ENCODE measurements around the gene ZMIZ1.

Gene ZMIZ1

DNA sequence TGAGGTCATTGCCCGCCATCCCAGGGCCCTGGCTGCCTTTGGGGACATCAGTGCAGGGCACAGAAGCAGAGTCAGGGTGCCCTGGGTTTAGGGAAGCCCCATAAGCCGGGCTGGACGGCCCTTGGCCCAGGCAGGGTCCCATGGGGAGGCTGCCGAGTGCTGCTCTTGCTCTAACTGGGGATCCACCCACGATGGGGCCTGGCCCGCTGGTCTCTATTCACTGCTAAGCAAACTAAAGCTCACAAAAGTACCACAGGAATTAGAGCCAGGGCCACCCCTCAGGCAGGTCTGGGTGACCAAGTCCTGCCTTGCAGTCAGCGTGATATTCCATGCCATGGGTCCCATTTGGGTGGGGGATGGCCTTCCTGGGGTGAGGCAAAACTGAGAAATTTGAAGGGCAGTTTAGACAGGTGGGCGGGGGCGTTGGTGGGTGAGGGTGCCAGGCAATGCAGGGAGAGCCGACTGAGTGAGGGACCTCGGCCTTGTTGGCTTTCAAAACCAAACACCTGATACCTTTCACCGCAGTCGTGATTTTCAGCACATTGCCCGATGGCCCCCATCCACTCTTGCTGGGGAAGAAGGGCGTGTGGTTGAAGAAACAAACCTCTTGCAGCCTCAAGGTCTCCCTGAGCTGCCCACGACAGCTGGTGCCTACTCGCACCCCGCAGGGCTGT, 185.7 kb downstream of the ZMIZ1 start:
- no peak for DNase-seq

DNA sequence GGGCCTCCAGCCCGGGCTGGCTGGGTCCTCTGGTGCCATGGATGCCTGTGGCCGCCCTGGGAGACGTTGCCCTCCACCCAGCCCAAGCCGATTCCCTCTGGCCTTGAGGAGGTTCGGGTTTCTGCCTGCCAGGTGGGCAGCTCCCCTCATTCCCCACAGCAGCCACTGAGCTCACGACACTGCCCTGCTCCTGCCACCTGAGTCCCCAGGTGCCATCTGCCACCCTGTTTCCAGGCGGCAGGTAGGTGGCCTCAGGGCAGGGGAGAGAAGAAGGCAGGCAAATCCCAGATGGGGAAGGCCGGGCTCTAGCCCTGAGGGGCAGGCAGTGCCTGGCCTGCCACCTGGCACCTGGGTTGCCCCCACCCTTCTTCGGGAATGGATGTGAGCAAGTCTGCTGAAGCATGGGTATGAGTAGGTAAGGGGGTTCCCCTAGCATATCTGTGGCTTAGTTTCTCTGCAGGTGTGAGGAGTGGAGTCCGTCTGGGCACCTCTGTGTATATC, 186.3 kb downstream of the ZMIZ1 start:
- DNase-seq, result no peak

DNA sequence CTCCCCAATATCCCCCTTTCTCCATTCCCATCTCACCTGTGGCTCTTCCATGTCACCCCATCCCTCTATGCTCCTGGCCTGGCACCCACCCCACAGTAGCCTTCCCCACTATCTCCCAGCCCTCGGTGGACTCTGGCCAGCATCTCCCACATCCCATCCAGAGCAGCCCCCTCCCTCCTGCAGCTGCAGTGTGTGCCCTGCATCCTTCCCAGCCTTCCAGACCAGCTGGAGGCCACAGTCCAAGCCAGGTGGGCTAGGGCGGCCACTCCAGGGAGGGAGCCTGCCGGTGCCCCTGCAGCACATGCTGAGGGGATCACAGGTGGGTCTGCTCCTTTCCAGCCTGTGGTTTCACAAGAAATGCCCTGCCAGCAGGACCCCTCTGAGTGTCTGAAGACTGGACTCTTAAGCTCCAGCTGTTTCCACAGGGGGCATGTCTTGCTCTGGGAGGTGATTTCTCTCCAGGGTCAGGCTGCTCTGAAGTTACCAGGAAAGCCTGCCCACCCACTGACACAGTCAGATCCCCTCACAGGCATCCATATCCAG, 187.6 kb downstream of the ZMIZ1 start:
- no peak for DNase-seq

DNA sequence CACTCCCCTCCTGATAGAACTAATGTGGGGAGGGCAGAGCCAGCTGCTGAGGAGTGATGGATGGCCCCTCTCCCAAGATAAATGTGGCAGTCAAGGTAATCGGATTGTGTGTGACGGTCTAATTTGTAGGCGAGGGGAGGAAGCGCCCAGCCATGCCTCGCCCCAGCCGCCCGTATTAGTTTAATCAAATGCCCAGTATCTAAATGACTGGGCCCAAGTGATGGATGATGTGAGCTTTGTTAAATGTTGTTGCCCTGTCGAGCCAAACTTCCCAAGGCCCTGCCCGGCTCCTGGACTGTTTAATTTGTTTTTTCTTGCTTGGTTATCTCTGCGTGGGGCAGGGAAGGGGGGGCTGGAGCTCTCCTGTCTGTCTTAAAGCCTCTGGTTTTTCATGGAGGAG, 190.1 kb downstream of the ZMIZ1 start:
- DNase-seq, result no peak

DNA sequence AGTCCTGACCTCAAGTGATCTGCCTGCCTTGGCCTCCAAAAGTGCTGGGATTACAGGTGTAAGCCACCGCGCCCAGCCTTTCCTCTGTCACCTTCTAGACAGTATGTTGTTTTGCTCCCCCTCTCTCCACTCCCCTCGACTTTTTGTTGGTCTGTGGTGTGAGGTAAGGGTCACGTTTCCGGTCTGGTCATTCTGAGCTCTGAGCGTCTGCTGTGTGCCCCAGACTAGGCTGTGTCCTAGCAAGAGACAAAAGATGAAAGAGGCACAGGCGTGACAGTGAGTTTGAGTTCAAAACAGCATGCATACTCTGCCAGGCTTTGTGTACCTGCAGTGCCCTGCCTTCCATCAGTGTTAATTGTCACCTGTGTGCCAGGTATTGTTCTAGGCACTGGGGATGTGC, 191.1 kb downstream of the ZMIZ1 start:
- DNase-seq, result no peak

DNA sequence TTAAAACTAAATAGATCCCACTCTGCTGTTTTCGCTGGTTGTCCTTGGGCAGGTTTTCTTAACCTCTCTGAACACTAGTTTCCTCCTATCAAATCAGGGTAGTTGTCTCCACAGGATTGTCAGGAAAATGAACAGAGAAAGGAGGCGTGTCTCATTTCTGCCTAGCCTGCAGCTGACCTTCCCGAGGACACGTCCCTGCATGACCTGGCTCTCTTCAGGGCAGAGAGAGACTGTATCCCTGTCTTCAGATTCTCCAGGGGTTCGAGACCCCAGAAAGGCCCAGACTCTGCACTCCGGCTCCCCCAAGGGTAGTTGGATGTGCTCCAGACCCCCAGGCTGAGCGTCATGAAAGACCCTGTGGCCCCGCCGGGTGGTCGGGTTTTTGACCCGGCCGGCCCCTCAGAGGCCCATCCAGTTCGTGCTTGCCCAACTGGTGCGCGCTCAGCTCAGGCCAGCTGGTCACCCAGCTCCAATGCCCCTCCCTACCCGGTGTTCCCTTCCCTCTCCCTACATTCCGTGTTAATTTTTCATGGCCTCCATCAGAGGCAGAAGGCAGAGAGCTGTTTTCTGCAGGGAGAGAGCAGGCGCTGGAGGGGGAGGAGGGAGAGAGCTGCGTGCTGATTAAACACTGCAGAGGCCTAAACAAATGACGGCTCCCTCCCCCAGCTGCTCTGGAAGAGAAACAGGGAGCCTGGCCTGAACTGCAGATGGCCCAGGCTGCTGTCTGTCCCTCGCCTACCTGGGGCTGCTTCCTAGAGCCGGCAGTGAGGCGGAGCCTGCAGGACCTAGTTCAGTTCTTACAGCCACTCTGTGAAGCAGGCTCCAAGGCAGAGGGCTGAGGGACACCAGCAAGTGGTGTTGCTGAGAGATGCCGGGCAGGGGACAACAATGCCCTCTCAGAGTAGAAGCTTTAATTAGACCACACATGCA, 192.3 kb downstream of the ZMIZ1 start:
- DNase-seq, result no peak

DNA sequence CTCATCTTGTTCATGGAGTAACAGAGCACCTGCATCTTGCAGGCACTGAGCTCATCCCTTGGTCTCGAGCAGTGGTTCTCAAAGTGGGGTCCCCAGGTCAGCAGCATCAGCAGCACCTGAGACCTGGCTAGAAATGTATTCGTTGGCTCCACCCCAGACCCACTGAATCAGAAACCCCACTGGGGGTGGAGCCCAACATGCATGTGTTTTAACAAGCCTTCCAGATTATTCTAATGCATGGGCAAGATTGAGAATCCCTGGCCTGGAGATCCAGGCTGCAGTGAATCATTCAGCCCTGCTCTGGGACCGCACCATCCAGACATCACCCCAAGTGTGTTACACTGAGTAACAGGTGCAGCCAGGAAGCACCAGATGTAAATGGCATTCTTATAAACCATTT, 193.4 kb downstream of the ZMIZ1 start:
- no peak for DNase-seq

DNA sequence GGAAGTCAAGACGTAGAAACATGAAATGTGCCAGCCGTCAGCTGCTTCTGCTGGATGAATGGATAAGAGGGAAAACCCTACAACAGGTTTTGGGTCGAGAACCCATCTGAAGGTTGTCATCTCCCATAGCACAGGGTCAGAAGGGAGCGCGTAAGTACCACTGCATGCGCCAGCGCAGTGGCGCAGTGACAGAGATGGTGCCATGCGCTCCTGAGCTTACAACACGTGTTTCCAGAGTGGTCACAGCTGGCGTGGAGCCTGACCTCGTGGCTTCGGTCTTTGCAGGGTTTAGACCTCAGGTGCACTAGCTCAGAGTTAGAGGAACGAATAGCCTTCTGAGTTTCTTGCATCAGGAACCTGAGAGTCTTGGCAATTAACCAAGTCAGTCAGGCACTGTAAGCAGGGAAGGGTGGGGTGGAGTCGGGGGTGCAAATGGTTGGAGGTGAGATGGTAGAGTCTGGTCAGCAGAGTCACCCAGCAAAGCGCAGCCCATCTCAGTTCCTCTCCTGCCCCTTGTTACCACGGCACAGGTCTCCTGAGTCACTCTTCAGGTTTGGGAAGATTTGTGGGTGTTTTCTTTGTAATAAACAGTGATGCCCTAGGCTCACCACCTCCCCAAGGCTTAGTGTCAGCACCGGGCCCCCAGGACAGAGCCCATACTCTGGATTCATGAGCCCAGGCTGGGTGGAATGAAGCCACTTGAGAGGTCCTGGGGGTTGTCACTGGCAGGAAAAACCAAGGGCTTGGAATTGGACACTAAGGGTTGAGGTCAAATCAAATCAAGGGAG, 194.4 kb downstream of the ZMIZ1 start:
- DNase-seq, result no peak

DNA sequence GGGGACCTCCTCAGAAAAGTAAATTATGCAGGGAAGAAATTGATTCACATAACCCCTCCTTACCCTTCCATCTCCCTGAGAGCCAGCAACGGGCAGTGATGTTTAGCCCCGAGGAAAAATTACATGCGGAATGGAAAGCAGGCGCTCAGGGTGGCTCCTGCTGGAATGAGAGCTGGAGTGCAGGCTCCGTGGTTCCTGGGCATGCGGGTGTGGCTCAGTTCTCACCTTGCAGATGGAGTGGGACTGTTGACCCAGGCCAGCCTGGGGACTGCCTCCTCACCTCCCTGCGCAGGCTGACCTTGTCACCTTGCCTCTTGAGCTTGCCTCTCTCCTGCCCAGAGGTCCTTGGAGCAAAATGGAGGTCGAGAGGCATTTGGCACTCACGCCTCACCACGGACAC, 195.2 kb downstream of the ZMIZ1 start:
- DNase-seq, result no peak

DNA sequence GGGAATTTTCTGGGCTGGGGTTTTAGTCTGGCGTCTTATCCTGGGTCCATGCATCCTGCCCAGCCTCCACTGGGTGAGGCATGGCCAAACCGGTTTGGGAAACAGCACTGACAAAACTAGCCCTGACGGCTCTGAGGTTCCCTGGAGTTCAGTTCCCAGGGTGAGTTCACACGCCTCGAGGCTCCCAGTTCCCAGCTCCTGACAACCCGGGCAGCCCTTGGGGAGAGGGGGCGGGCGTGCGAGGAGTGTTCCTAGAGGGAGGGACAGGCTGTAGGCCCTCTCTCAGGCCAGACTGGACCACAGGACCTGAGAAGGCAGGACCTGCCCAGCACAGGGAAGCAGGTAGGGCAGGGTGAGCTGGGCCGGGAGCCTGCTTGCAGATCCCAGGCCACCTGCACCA, 196.2 kb downstream of the ZMIZ1 start:
- DNase-seq, result no peak

DNA sequence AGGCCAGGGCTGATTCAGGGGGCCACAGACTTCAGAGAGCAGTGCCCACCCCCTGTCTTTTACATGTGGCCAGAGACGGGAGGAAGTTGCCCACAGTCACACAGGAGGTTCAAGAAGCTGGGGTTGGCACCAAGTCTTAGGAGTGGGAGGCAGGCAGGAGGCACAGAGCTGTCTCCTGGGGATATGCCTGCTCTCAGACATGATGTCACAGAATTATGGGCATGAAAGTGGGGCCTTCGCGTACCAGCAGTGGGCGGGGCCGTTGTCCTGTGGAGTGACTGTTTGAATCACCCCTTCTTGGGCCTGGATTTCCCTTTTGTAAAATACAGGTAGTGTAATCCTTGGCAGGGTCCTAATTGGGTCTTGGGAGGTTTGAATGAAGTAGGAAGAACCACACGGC, 197.3 kb downstream of the ZMIZ1 start:
- DNase-seq, result peak; percentile 38

DNA sequence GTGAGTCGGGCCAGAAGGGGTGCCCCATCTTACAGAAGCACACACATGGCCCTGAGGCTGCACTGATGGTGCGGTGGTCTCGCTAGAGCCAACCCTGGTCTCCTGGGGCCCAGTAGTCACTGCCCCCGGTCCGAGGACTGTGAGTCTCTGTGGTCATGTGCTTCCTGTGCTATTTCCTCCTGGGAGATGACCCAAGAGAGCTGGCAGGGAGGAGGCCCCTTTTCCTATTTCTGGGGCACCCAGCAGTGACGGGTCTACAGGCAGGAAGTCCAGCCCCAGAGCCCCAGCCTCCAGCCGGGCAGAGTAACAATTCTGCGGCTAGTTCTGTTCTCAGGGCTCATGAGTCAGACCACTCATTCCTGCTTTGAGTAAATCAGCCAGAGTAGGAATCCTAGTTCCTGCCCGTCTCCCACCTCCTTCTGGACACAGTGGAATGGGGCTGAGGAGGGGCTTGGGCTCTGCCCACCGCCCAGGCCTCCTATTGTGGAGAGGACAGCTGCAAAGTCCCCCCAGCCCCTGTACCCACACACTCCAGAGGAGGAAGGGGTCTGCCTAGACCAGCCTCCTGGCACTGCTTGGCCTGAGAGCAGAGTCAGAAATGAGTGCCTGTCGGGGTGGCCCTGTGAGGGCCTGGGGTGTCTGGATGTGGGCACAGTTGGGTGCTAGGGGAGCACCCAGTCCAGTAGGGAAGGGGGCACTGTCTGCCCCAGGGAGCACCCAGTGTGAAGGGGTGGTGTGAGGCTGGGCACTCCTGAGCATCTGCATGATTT, 198.0 kb downstream of the ZMIZ1 start:
- DNase-seq, result peak; percentile 76

DNA sequence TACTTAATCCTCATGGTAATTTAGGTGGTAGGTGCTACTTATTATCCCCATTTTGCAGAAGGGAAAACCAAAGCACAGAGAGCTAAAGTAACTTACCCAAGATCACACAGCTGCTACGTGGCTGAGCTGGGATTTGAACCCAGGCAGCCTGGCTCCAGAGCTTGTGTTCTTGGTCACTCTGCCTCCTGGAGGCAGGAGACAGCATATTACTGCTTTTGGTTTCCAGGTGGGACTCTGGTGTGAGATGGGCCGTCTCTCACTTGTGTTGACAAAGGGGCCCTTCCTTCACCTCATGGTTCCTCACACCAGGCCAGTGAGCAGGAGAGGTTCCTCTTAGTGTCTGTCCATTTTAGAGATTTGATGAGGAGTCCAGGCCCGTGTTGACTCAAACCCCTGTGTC, 198.7 kb downstream of the ZMIZ1 start:
- no peak for DNase-seq

DNA sequence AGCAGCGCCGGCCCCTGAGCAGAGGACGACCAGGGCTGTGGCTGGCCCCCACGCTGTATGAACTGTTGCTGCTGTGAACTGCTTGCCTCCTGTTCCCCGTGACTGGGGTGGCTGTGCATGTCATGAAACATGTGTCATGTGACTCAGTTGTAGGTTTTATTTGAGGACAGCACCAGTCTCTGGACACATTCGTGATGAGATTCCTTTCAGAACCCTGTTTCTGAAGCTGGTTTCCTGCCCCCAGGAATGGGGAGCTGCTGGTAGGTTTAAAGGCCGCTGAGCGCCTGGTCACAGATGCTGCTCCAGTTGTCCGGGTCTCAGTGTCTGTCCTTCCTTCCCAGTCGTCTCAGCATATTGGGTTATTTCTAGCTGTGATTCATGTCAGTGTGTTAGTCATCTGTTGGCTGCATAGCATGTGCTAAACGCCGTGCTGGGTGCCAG, 199.4 kb downstream of the ZMIZ1 start:
- no peak for DNase-seq

DNA sequence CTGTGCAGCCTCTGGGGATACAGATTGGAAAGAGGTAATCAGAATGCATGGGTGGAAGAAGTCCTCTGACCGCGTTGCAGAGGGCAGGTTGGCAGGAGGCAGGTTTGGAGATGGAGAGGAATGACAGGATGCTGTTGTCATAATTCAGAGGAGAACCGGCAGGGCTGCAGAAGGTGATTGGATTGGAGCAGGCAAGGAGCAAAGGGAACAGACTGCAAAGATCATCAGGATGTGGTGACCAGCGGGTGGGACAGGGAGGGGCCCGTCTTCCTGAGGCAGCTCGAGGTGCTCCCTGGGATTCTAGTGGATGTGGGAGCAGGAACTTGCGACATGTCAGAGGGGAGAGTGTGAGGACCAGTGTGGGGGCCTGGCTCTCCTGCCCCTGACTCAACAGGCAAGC, 200.0 kb downstream of the ZMIZ1 start:
- DNase-seq, result no peak

DNA sequence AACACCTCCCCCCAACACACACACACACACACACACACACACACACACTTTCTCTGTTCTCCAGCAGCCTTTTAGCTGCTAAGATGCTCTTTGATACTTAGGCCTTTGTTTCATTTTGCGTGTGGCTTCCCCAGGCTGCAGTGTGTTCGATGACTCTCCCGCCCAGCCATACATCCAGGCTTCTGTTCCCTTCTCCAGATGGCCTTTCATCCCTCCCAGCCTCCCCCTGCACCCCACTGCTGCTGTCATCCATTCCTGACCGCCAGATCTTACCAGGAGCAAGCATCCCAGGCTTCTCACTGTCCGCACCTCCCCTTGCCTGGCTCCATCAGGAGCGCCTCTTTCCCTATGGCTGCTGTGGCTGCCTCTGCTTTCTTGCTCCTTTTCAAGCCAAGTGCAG, 200.7 kb downstream of the ZMIZ1 start:
- DNase-seq, result no peak

DNA sequence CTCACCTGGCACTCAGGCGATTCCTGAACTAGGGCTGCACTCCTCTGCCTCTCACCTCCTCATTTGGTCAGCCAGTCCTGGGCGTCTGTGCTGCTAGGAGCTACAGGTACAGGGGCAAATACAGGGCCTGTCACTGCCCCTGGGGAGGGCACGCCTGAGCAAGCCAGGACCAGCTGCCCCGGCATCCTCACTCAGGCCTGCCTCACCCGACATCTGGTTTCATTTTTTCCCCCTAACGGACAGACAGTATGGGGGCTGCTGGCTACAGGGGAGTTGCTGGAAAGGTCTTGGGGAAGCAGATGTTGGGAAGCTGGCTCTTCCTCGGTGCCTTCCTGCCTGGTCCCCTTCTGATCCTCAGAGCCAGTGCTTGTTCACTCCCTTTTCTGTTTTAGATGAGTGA, 201.2 kb downstream of the ZMIZ1 start:
- DNase-seq, result no peak

DNA sequence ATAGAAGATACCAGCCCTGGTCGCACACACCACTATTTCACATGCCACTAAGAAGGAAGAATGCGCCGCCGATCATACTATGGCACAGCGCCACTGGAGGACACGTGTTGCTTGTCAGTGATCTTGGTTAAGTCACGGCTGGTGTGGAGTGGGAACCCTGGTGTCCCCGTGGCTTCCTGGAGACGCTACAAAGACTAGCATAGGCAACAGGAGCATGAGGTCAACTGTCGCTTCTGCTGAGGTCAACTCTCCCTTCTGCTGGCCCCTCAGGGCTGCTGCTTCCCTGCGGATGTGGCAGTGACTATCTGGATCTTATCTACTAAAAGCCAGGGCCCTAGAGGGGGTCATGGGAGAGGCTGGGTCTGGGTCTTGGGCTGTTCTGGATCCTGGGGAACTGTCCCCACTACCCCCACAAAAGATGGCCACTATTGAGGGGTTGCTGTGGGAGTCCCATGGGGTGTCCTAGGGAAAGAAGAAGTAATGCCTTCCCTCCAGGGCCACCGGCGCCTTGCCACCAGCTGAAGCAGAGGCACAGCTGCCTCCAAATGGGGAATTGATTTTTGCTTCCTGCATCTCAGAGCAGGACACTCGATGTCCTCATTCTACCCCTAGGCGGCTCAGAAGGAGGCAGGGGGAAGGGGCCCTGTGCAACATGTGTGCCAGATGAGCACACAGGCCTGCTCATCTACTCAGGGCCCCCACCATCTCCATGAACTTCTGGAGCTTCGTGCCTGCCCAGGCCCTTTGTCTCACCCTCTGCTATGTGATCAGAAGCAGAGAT, 201.9 kb downstream of the ZMIZ1 start:
- DNase-seq, result peak; percentile 56

DNA sequence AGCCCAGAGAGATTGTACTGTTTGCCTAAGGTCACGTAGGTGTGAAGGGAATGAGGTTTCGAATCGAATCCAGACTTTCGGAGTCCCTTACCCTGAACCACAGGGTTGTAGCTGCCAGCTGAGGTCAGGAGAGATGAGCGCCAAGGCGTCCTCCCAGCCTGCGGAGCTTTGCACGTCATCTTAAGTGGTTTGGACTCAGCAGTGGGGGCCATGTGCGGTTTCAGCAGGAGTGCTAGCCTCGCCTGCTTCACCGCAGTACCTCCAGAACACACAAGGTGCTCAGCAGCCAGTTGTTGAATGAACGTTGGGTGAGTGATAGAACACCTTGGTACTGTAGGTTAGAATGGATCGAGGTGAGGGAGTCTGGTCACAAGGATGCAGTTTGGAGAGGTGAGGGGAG, 203.6 kb downstream of the ZMIZ1 start:
- no peak for DNase-seq

DNA sequence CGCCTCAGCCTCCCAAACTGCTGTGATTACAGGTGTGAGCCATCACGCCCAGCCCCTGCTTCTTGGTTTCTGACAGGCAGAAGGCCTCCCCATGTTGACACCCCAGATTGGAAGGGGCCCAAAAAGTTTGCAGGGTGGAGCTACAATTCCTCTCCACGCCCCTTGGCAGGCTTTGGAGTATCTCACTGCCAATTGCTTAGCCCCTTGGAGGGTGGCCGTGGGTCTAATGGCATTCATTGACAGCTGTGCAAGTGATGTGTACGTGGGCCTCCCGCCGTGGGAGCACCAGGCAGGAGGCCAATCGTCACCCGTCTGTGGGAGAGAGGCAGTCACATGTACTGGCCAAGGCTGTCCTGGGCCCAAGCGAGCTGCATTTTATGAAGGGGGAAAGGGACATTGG, 204.8 kb downstream of the ZMIZ1 start:
- DNase-seq, result no peak

Data from hematopoietic multipotent progenitor cell treated with erythropoietin and hydrocortisone succinate and interleukin-3 and kit ligand, for 4 days (in vitro differentiated cells).